Nephron progenitor cell (in vitro differentiated cells): ENCODE measurements around the gene SBNO2.
A peak's percentile ranks its signal among the peaks of the same experiment; 100 is the strongest.

Experiments used
- DNase-seq: peaks from one replicate; pipeline ENCODE4 v3.0.0; 2021
- H3K27ac Mint-ChIP-seq: 2 replicates; pipeline ENCODE4 v1.8.0; 2021; ENCODE audit warnings: mild to moderate bottlenecking, moderate library complexity, mixed read lengths
- H3K27me3 Mint-ChIP-seq: 2 replicates; pipeline ENCODE4 v1.8.0; 2021; ENCODE audit warnings: mild to moderate bottlenecking, low read depth, mixed read lengths; ENCODE audit not compliant: poor library complexity
- H3K36me3 Mint-ChIP-seq: 2 replicates; pipeline ENCODE4 v1.8.0; 2021; ENCODE audit warnings: low read depth, mixed read lengths
- H3K4me1 Mint-ChIP-seq: 2 replicates; pipeline ENCODE4 v1.8.0; 2021; ENCODE audit warnings: mixed read lengths
- H3K4me3 Mint-ChIP-seq: 2 replicates; pipeline ENCODE4 v1.8.0; 2021; ENCODE audit warnings: mild to moderate bottlenecking, moderate library complexity, mixed read lengths
- H3K9me3 Mint-ChIP-seq: 2 replicates; pipeline ENCODE4 v1.8.0; 2021; ENCODE audit warnings: mild to moderate bottlenecking, moderate library complexity, mixed read lengths
- TF ChIP-seq, protein P1 (sequence below): fragments of 200-600 bp; sonication (generic); IDR thresholded peaks from 2 replicates; pipeline ENCODE4 v1.5.0; 2021; ENCODE audit warnings: antibody characterized with exemption

SBNO2 gene

DNA sequence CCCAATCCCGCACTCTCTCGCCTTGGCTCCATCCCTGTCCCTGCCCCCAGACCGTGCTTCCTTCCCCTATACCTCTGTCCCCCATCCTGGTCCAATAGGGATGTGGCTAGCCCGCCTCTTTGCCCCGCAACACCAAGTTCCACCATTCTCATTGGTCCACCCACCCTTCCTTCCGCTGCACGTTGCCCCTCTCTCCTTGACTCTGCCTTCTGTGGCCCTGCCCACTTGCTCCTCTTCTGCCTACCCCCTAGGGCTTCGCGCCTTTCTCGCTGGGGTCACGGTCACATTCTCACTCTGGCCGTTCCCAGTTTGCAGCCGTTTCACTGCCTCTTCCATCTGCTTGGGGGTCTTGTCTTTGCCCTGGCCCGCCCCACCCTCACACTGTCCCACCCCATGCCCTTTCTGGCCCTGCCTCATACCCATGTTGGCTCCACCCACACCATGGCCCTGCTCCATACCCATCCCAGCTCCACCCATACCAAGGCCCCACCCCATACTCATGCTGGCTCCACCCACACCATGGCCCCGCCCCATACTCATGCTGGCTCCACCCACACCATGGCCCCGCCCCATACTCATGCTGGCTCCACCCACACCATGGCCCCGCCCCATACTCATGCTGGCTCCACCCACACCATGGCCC lies 111.6 kb downstream of the SBNO2 start:
- TF ChIP-seq, protein P1, sequence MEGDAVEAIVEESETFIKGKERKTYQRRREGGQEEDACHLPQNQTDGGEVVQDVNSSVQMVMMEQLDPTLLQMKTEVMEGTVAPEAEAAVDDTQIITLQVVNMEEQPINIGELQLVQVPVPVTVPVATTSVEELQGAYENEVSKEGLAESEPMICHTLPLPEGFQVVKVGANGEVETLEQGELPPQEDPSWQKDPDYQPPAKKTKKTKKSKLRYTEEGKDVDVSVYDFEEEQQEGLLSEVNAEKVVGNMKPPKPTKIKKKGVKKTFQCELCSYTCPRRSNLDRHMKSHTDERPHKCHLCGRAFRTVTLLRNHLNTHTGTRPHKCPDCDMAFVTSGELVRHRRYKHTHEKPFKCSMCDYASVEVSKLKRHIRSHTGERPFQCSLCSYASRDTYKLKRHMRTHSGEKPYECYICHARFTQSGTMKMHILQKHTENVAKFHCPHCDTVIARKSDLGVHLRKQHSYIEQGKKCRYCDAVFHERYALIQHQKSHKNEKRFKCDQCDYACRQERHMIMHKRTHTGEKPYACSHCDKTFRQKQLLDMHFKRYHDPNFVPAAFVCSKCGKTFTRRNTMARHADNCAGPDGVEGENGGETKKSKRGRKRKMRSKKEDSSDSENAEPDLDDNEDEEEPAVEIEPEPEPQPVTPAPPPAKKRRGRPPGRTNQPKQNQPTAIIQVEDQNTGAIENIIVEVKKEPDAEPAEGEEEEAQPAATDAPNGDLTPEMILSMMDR: no peak
- no peak overlapping the region for H3K27ac Mint-ChIP-seq
- no peaks in the 10 kb centered on the region for H3K9me3 Mint-ChIP-seq
- H3K4me1 Mint-ChIP-seq: peaks cover 17% of the 10 kb centered on the region
- peak; percentile 25 for DNase-seq
- H3K36me3 Mint-ChIP-seq: no peaks in the 10 kb centered on the region
- no peak overlapping the region for H3K4me3 Mint-ChIP-seq
- H3K27me3 Mint-ChIP-seq: peaks cover 41% of the 10 kb centered on the region

DNA sequence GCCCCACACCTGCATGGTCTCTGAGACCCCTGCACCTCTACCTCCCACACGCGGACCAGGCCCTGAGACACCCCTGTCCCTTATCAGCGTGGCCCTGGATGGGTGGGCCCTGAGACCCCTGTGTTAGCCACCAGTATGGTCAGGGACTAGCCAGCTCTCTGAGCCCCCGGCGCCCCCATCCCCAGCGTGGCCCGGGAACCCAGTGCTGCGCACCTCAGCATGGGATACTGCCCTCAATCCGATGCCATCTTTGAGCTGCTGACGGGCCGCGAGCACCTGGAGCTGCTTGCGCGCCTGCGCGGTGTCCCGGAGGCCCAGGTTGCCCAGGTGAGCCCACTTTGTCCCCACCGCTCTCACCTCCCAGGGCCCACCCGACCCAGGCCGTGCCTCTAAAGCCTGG lies 112.1 kb downstream of the SBNO2 start:
- no peak overlapping the region for H3K27ac Mint-ChIP-seq
- DNase-seq: peak; percentile 4
- H3K9me3 Mint-ChIP-seq: no peaks in the 10 kb centered on the region
- peaks cover 38% of the 10 kb centered on the region for H3K27me3 Mint-ChIP-seq
- TF ChIP-seq, protein P1: no peak
- no peak overlapping the region for H3K4me3 Mint-ChIP-seq
- peaks cover 17% of the 10 kb centered on the region for H3K4me1 Mint-ChIP-seq
- no peaks in the 10 kb centered on the region for H3K36me3 Mint-ChIP-seq

DNA sequence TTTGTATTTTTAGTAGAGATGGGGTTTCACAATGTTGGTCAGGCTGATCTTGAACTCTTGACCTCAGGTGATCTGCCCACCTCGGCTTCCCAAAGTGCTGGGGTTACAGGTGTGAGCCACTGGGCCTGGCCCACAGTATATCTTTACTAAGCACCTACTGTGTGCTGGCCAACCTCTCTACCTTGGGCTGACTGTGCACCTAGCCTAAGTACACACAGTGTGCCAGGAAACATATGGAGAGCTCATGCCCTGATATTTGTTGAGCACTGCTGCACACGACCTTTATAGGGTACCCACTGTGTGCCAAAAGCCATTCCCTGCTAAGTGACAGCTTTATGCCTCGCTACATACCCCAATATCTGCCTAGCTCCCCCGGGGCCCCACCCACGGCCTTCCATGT lies 113.4 kb downstream of the SBNO2 start:
- Mint-ChIP-seq H3K36me3 (no peaks in the 10 kb centered on the region), H3K4me1 (peaks cover 19% of the 10 kb centered on the region), H3K27ac (no peak overlapping the region), H3K27me3 (peaks cover 28% of the 10 kb centered on the region), H3K9me3 (no peaks in the 10 kb centered on the region), H3K4me3 (no peak overlapping the region)
- DNase-seq: no peak
- TF ChIP-seq, protein P1: no peak

DNA sequence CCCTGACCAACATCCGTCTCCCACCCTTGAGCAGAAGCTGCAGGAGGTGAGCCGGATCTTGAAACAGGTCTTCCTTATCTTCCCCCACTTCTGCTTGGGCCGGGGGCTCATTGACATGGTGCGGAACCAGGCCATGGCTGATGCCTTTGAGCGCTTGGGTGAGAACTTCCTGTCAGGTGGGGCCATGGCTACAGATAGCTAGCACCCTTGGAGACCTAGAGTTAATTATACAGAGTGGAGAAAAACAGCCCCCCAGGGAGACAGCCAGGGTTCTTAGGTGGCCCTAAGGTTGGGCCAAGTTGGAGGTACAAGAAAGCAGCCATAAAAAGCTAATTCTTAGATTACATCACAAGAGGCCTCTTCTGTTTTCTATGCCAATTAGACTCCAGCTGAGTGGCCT lies 116.0 kb downstream of the SBNO2 start:
- no peaks in the 10 kb centered on the region for H3K36me3 Mint-ChIP-seq
- no peak for DNase-seq
- no peaks in the 10 kb centered on the region for H3K9me3 Mint-ChIP-seq
- peaks cover 12% of the 10 kb centered on the region for H3K4me1 Mint-ChIP-seq
- peaks cover 6% of the 10 kb centered on the region for H3K27me3 Mint-ChIP-seq
- H3K4me3 Mint-ChIP-seq: no peak overlapping the region
- no peak overlapping the region for H3K27ac Mint-ChIP-seq
- TF ChIP-seq, protein P1: no peak
